GM18873 (cell line): Measurements from ENCODE around the gene KCNB1.
"Not testable (repeated sequence)": the region's sequence is repeated elsewhere in the genome, so short reads cannot be mapped to it uniquely, and the experiment has no call there.

Experiments used
- ATAC-seq: cut with Tn5 transposase; IDR thresholded peaks from one replicate; pipeline ENCODE4 v1.9.1; 2021; ENCODE audit warnings: mild to moderate bottlenecking, moderate library complexity, moderate number of reproducible peaks; ENCODE audit not compliant: unreplicated experiment, low FRiP score

Gene KCNB1

DNA sequence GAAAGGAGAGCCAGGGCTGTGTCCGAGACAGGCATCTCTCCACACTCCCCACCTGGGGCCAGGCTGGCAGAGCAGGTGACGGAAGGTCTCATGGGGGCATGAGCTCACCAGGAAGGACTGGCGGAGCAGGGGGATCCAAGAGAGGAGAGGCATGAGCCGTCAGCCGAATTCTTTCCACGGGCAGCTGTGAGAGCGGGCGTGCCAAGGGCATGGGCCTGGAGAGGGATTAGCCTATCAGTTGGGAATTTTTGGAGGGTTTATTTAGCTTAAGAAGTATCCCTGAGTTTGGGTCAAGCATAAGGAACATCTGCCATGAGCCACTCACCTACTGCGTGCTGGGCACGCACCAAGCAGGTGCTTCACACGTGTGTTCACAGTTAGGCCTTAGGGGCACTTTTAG lies 144.4 kb downstream of the KCNB1 start:
- no peak for ATAC-seq

DNA sequence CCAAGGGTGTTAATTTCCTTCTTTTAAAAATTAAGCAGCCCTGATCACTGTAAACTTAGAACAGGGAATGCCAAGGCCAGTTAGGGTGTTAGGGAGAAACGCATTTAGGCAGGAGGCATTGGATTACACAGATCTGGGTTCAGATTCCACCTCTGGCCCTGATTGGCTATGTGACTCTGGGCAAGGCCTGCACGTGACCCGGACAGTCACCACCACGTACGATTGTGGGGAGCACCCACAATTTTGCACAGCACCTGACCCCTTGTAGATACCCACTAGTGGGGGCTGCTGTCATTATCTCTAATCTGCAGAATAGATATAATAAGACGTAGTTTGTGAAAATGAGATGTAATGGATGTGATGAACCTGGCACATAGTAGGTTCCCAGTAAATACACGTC lies 145.1 kb downstream of the KCNB1 start:
- no peak for ATAC-seq

DNA sequence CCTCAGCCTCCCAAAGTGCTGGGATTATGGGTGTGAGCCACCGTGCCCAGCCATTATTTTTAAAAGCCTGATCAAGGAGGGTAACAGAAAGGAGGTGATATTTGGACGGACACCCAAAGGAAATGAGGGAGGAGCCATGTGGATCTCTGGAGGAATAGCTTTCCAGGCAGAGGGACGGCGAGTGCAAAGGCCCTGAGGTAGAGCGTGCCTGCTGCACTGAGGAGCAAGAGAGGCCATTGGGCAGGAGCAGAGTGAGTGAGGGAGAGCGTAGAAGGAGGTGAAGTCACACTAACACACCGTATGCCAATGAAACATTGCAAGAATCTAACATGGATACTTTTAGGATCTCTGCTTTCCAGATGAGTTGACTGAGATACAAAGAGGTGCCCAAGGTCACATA lies 145.7 kb downstream of the KCNB1 start:
- ATAC-seq: no peak

DNA sequence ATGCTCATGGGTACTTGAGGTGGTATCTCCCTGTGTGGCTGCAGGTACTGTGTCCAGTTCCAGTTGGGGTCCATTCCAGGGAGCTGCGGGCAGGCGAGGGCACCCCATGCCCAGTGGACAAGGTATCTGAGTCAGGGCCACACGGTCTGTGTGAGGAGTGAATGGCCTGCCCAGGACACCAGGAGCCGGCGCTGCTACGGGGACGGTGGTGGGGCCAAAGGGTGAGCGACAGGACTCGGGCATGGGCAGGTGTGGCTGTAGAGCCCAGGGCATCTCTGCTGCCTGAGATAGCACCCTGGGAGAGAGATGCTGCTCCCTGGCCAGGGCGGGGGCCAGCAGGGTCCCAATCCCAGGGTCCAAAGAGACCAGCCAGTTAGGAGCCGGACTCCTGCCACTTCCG lies 147.0 kb downstream of the KCNB1 start:
- no peak for ATAC-seq

DNA sequence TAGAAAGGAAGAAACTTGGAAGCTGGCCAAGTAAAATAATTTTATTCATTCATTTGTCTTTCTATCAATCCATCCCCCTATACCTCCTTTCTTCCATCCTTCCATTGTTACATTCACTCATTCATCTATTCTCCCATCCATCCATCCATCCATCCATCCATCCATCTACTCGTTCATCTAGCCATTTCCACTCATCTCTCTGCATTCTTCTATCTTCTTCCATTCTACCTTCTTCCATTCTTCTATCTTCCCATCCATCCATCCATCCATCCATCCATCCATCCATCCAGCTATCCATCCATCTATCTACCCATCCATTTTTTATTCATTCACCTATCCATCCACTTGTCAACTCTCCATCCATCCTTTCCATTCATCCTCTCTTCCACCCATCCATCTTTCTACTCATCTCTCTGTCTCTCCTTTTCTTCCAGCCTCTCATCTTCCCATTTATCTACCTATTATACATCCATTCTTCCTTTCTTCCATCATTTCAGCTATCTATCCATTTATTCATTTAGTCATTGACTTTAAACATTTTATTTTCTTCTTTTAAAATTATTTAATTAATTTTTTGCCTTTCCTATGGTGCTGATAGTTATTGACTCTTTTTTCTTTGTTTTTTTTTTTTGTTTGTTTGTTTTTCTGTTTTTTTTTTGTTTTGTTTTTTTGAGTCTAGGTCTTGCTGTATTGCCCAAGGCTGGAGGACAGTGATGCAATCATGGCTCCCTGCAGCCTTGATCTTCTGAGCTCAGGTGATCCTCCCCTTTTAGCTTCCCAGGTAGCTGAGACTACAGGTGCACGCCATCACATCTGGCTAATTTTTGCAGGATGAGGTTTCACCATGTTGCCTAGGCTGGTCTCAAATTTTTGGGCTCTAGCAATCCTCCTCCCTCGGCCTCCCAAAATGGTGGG lies 151.5 kb downstream of the KCNB1 start:
- no peak for ATAC-seq

DNA sequence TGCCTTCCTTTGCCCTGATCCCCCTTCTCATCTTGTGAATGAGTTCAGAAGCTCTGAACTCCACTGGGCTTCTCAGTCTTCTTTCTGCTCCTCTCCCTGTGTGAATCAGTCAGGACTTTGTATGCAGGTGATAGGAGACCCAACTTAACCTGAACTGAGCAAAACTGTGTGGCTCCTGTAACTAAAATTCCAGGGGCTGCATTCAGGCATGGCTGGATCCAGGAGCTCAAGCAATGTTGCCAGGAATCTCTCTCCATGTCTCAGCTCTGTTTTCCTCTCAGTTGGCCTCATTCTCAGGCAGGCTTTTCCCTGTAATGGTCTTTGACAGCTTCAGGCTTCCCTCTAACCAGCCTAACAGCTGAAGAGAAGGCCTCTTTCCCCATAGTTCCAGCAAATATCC lies 153.7 kb downstream of the KCNB1 start:
- no peak for ATAC-seq

DNA sequence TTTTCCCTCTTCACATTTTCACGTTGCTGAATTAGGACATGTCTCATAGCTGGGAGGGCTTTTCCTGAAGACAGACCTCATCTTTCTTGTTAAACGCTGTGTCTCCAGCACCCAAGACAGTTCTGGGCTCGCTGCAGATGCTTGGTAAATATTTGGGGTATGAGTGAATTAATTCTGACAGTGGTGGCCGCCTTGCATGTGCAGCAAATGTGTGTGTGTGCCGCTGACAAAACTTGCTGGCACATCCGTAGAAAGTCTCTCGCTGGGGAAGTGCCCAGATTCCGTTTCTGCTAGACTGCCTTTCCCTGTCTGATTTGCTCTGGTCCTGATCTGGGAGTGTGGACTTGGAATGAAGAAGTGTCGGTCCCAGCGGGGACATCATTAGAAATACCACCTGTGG lies 156.4 kb downstream of the KCNB1 start:
- no peak for ATAC-seq

DNA sequence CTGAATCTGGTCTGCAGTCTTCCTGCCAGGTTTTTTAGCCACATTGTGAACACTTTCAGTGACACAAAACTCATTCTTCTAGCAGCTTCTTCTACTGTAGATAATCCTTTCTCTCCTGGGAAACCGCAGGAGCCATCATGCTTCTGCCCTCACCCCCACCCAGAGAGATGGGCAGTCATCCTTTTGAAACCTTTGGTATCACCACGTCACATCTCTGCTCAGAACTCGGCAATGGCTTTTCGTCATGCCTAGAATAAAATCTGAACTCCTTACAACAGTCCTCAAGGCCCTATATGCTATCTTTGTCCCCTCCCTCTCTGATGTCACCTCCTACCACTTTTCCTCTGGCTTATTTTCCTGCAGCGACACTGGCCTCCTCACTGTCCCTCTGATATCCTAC lies 158.2 kb downstream of the KCNB1 start:
- ATAC-seq: no peak

DNA sequence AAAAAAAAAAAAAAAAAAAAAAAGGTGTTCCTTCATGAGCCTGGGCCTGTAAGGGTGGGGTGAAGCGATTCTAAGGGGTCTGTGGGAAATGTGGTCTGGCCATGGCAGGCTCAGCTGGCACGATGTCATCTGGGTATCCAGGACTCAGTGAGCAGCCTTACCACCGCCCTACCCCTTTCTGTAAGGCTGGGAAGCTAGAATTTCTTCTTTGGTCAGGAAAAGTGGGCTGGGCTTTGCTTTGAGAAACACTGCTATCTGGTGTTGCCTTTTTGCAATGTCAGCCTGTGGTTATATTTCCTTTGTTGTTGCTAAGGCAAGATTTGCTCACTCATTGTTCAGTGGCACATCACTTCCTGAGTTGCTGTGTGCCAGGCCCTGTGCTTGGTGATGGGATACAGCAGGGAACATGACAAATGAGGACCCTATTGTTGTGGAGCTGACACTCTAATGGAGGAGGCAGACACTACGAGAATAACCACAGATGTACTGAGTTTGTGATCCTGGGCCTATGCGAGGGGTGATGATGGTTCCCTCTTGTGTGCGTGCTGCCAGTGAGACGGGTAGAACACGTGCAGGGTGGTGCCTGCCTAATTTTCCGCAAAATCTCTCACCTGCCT lies 158.7 kb downstream of the KCNB1 start:
- no peak for ATAC-seq

DNA sequence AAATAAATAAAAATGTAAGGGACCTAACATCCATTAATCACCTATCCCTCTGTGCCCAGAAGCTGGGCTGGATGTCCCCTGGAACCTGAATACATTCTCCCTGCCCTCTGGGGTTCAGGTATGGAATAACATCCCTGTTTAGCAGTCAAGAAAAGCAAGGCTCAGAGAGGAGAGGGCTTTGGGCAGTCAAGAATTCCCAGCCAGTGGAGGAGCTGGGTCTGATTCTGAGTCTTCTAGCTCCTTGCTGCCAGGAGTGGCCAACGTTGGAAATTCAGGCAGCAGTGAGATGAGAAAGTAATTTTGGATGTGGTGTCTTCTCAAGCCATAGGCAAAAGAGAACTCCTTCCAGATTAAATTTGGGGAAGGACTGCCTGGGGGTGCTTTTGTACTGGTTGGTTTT lies 162.0 kb downstream of the KCNB1 start:
- no peak for ATAC-seq

DNA sequence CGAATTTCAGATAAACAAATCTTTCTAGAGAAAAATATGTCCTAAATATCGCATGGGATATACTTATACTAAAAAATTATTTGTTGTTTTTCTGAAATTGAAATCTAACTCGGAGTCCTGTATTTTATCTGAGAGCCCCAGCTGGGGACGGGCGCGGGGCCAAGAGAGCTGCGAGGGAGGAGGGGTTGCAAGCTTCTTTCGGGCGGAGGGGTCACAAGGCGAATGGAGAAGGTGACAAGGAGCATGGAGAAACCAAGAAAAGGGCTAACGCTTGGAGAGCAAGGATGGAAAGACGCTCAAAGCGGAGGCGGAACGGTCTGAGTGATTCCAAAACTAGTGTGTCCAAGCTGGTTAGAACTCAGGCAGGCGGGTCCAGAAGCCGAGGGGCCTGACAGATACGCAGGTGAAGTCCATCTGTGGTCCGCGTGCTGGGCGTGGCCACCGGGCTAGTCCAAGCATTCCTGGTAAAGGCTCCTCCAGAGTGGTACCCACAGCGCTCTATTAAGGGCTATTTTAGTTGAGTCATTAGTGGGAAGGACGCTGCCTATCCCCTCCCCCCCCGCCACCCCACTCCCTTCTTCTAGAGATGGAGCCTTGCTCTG lies 163.2 kb downstream of the KCNB1 start:
- no peak for ATAC-seq

DNA sequence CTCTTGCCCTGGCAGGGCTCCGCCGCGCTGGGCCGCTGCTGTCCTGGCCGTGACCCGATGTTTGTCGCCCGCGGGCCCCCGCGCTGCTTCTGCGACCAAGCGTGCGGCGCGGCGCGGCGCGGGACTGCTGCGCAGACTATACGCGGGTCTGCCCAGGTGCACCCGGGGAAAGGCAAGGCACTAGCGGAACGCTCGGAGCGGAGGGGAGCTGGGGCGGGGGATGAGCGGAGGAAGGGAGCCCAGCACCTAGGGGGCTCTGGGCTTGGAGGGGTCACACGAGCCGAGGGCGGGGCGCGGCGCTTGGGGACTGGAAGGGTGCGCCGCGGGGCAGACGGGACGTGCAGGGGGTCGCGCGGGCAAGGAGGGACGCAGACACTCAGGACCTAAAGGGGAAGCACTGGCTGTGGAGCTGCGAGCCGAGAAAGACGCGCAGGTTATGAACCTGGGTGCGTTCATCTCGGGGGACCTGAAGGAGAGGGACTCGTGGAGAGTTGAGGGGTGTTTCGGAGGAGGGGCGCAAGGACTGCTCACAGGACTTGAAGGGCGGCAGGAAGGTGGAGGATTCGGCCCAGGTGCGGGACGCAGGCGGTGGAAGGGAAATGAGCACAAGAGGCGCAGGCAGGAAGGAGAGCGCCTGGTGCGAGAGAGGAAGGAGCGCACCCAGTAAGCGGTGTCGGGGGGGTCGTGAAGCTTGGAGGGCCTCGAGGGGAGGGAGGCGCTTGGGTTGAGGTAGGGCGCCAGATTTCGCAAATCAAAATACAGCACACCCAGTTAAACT lies 163.8 kb downstream of the KCNB1 start:
- ATAC-seq: no peak

DNA sequence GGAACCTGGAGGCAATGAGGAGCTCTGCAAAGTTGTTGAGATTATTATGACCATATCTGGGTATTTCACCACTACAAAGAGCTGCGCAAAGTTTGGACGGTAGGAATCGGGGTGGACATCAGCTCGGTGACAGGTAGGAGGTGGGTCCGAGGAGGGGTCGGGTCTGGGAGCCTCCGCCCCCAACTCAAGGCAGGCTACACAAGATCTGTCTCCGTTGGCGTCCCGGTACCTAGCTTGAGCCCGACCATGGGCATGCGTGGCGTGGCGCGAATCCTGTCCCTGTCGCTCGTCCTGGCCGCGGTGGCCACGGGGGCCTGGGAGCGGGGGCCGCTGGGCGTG lies 164.4 kb downstream of the KCNB1 start:
- no peak for ATAC-seq

DNA sequence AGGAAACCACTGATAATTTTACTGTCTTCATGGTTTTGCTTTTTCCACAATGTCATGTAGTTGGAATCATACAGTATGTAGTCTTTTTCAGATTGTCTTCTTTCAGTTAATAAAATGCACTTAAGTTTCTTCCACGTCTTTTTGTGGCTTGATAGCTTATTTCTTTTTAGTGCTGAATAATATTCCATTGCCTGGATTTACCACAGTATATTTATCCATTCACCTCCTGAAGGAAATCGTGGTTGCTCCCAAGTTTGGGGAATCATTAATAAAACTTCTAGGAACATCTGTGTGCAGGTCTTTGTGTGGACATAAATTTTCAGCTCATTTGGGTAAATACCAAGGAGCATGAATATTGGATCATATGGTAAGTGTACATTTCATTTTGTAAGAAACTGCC lies 165.8 kb downstream of the KCNB1 start:
- no peak for ATAC-seq

DNA sequence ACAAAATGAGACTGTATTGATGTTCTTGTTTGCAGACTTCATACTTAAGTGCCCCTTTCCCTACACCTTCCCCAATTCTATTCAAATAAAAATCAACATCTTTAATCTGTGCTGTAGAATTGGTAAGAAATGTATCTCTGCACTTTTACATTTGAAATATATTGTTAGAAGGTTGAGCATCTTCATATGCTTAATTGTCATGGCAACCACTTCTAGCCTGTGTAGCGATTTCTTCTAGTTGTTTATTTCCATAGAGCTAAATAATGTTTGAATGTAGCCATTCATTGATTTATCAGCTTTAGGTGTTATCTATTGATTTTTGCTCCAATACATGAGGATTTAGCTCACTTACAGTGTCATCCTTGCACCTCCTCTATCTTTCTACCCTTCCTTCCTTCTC lies 166.9 kb downstream of the KCNB1 start:
- ATAC-seq: no peak

DNA sequence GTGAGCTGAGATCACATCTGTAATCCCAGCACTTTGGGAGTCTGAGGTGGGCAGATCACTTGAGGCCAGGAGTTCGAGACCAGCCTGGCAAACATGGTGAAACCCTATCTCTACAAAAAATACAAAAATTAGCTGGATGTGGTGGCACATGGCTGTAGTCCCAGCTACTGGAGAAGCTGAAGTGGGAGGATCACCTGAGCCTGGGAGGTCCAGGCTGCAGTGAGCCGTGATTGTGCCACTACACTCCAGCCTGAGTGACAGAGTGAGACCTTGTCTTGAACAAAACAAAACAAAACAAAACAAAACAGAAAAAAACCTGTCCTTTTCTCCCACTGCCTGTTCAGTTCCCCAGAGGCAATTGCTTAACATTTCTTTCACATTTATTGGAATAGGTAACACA lies 168.4 kb downstream of the KCNB1 start:
- not testable (repeated sequence) for ATAC-seq
